Ovary (tissue), 9 donors: ENCODE measurements around the gene PTGIS. TPM values are rescaled to one million over a fixed set of nuclear protein-coding genes. Genes with fewer than 3 reads are reported as not detected.

Experiments
- DNase-seq, 5 donors: peaks; one replicate each; pipeline ENCODE4 v3.0.0-alpha.2; 2019 to 2020
- H3K27ac ChIP-seq, 2 donors: fragments of 200-600 bp; one replicate each; pipeline versions ENCODE4 v1.5.1 to v1.8.0; 2019 to 2022
- H3K27me3 ChIP-seq: fragments of 200-600 bp; one replicate; pipeline ENCODE4 v1.8.0; 2022
- H3K36me3 ChIP-seq: fragments of 200-600 bp; sonication (generic); one replicate; pipeline ENCODE4 v1.5.1; 2019
- H3K4me1 ChIP-seq: one replicate; pipeline ENCODE4 v1.8.1; 2013; ENCODE audit warnings: mild to moderate bottlenecking, moderate library complexity; ENCODE audit not compliant: insufficient read depth
- H3K4me3 ChIP-seq: fragments of 200-600 bp; sonication (generic); one replicate; pipeline ENCODE4 v1.5.1; 2017
- H3K9me3 ChIP-seq, 2 donors: fragments of 200-600 bp in 1 of 2; sonication (generic) in 1 of 2; one replicate each; pipeline versions ENCODE4 v1.5.1 to v1.8.1; 2013 to 2019; ENCODE audit warnings: mild to moderate bottlenecking in 1 of 2, moderate library complexity in 1 of 2
- CTCF ChIP-seq, 3 donors: fragments of 450-650 bp in 2 of 3; fragments of 200-600 bp in 1 of 3; IDR thresholded peaks; one replicate each; pipeline versions ENCODE4 v1.5.1 to v1.8.0; 2016 to 2022; ENCODE audit warnings: antibody characterized with exemption in 3 of 3, mild to moderate bottlenecking in 1 of 3
- EP300 ChIP-seq: sonication (generic); formaldehyde crosslinking; IDR thresholded peaks from one replicate; pipeline ENCODE4 v1.6.1; 2017; ENCODE audit warnings: antibody characterized with exemption
- POLR2A ChIP-seq: fragments of 450-650 bp; IDR thresholded peaks from one replicate; pipeline ENCODE4 v1.6.1; 2017; ENCODE audit warnings: antibody characterized with exemption, mild to moderate bottlenecking, moderate library complexity
- WGBS, 3 donors: extraction: QIAGEN DNeasy Blood & Tissue Kit in 1 of 3; methylation state at CpG; one replicate each; pipeline versions ENCODE4 v1.1.5 to v1.1.7; 2013 to 2017; 5-methylcytosine and 5-hydroxymethylcytosine counted together
- intact Hi-C, 4 donors: fragments of 100-400 bp; cut with DNase I; formaldehyde crosslinking; loops; one replicate each; pipeline versions ENCODE4 v1.11.0 to v1.15.1; 2022 to 2023
- polyA plus RNA-seq, 2 donors: library from polyadenylated mRNA; stranded (reverse); fragments of 200-250 nt in 1 of 2; fragments of 350-450 nt in 1 of 2; fragmentation: Illumina TruSeq in 1 of 2; extraction: RNeasy Lipid Tissue Mini Kit (QIAGEN cat#74804) in 1 of 2; gene quantifications; one replicate each; pipeline ENCODE4 v1.2.3, GENCODE V29; 2013 to 2014
- total RNA-seq, 7 donors: library from RNA; depleted of rRNA in 2 of 7; stranded (reverse); fragments of >200 nt in 2 of 7; fragmentation: NEBNext Ultra II Directional in 3 of 7; extraction: Animal tissue kit (Norgen Biotek cat#: 25700) in 3 of 7; gene quantifications; one replicate each; pipeline versions ENCODE4 v1.1.0 to v1.2.4, GENCODE V29; 2016 to 2023
- donor health status: DM: no; HTN: no; CAD: no; lungs with moderate emphysema.
- donor health status: DM: no; HTN: no; CAD: no.
- donor health status: Bipolar disorder and iron deficiency.
- donor health status: DM: yes; HTN: yes; CAD: no.
- donor health status: DM: no; HTN: no; CAD: no.
- donor health status: DM: yes; HTN: yes; CAD: no.

PTGIS gene
- total and polyA plus RNA-seq, 9 donors: 38.3 to 221 (median 130) TPM

GRCh38 chr20:49517805-49518100, 50.2 kb downstream of the PTGIS start:
- H3K4me1 ChIP-seq: no peaks in the 10 kb centered on the region
- no peak overlapping the region for H3K27ac ChIP-seq
- H3K36me3 ChIP-seq: no peaks in the 10 kb centered on the region
- DNase-seq: no peak
- TF ChIP-seq POLR2A (no peak), EP300 (no peak), CTCF (IDR thresholded peaks at IDR 0.05) (no peak)
- 85 to 93% (median 91%) methylated on average over 4 of the region's 4 CpGs for WGBS, 3 donors
- H3K9me3 ChIP-seq: no peaks in the 10 kb centered on the region
- H3K27me3 ChIP-seq: no peaks in the 10 kb centered on the region
- no peak overlapping the region for H3K4me3 ChIP-seq
- intact Hi-C loops: loop anchor here in 1 of 4 donors (10.0 kb wide), 1 partner anchor 183 kb away; no protein-coding TSS in a partner anchor

- WGBS, 3 donors: 79 to 82% (median 80%) methylated on average over 17 of the region's 17 CpGs
- no peaks in the 10 kb centered on the region for H3K4me1 ChIP-seq
- H3K36me3 ChIP-seq: no peaks in the 10 kb centered on the region
- intact Hi-C loops: loop anchor here in 1 of 4 donors (10.0 kb wide), 1 partner anchor 182 kb away; no protein-coding TSS in a partner anchor
- no peaks in the 10 kb centered on the region for H3K27me3 ChIP-seq
- TF ChIP-seq POLR2A (no peak), CTCF (IDR thresholded peaks at IDR 0.05) (no peak), EP300 (no peak)
- no peak overlapping the region for H3K4me3 ChIP-seq
- no peaks in the 10 kb centered on the region for H3K9me3 ChIP-seq
- H3K27ac ChIP-seq: no peak overlapping the region
- no peak for DNase-seq
Observed at GRCh38 chr20:49516916-49517804, 50.8 kb downstream of the PTGIS start.

GRCh38 chr20:49515586-49515985, 52.4 kb downstream of the PTGIS start:
- Histone ChIP-seq H3K4me1 (peaks cover 2% of the 10 kb centered on the region), H3K36me3 (no peaks in the 10 kb centered on the region), H3K4me3 (no peak overlapping the region), H3K9me3 (no peaks in the 10 kb centered on the region), H3K27ac (no peak overlapping the region), H3K27me3 (no peaks in the 10 kb centered on the region)
- WGBS, 3 donors: 62 to 71% (median 64%) methylated on average over 3 of the region's 3 CpGs
- DNase-seq: no peak
- TF ChIP-seq POLR2A: no peak
- no peak for TF ChIP-seq EP300
- TF ChIP-seq CTCF (IDR thresholded peaks at IDR 0.05): no peak
- intact Hi-C loops: loop anchor here in 1 of 4 donors (10.0 kb wide), 1 partner anchor 181 kb away; no protein-coding TSS in a partner anchor

- H3K4me1 ChIP-seq: peaks cover 2% of the 10 kb centered on the region
- no peak overlapping the region for H3K27ac ChIP-seq
- intact Hi-C loops: loop anchor here in 1 of 4 donors (10.0 kb wide), 1 partner anchor 179 kb away; no protein-coding TSS in a partner anchor
- no peaks in the 10 kb centered on the region for H3K36me3 ChIP-seq
- no peaks in the 10 kb centered on the region for H3K9me3 ChIP-seq
- 85 to 93% (median 90%) methylated on average over 2 of the region's 2 CpGs for WGBS, 3 donors
- H3K27me3 ChIP-seq: no peaks in the 10 kb centered on the region
- no peak for TF ChIP-seq CTCF (IDR thresholded peaks at IDR 0.05)
- no peak for TF ChIP-seq EP300
- TF ChIP-seq POLR2A: no peak
- no peak for DNase-seq
- H3K4me3 ChIP-seq: no peak overlapping the region
Observed at GRCh38 chr20:49513517-49513916, 54.4 kb downstream of the PTGIS start.
